SK-N-SH treated with all-trans-retinoic acid at 6 μM for 48 hours (cell line): ENCODE data around the gene TMEM181.

Experiments used
- ARNTL ChIP-seq: fragments of 450-650 bp; formaldehyde crosslinking; IDR thresholded peaks from 2 replicates; pipeline ENCODE4 v1.5.0; 2020; ENCODE audit warnings: low read depth, mild to moderate bottlenecking, moderate library complexity, borderline replicate concordance
- GLIS3 ChIP-seq: fragments of 250-450 bp; sonication (Bioruptor Pico); IDR thresholded peaks from 2 replicates; pipeline ENCODE4 v1.5.0; 2020; ENCODE audit warnings: mild to moderate bottlenecking, moderate library complexity
- PPARA ChIP-seq: fragments of 250-450 bp; sonication (Bioruptor Pico); IDR thresholded peaks from 2 replicates; pipeline ENCODE4 v1.5.0; 2020; ENCODE audit warnings: mild to moderate bottlenecking, borderline replicate concordance
- TCF4 ChIP-seq: fragments of 250-450 bp; sonication (Bioruptor Pico); IDR thresholded peaks from 2 replicates; pipeline ENCODE4 v1.8.0; 2021; ENCODE audit warnings: mild to moderate bottlenecking, moderate library complexity, borderline replicate concordance
- ZC3H10 ChIP-seq: fragments of 250-450 bp; sonication (Bioruptor Pico); IDR thresholded peaks from 2 replicates; pipeline ENCODE4 v1.5.1; 2021; ENCODE audit warnings: mild to moderate bottlenecking, moderate library complexity
- ZFP30 ChIP-seq: fragments of 450-650 bp; formaldehyde crosslinking; IDR thresholded peaks from 2 replicates; pipeline ENCODE4 v1.5.0; 2022; ENCODE audit warnings: mild to moderate bottlenecking, moderate library complexity
- ZNF8 ChIP-seq: fragments of 450-650 bp; formaldehyde crosslinking; IDR thresholded peaks from 2 replicates; pipeline ENCODE4 v1.5.0; 2020; ENCODE audit warnings: mild to moderate bottlenecking, moderate library complexity
- TF ChIP-seq, protein P1 (sequence below): fragments of 250-450 bp; sonication (Bioruptor Pico); IDR thresholded peaks from 2 replicates; pipeline ENCODE4 v1.5.1; 2021; ENCODE audit warnings: mild to moderate bottlenecking, moderate library complexity
- TF ChIP-seq, protein P2 (sequence below): fragments of 250-450 bp; sonication (Bioruptor Pico); IDR thresholded peaks from 2 replicates; pipeline ENCODE4 v1.5.1; 2020; ENCODE audit warnings: low read depth, mild to moderate bottlenecking, moderate library complexity
- TF ChIP-seq, protein P3 (sequence below): fragments of 250-450 bp; sonication (Bioruptor Pico); IDR thresholded peaks from 2 replicates; pipeline ENCODE4 v1.8.0; 2020; ENCODE audit warnings: mild to moderate bottlenecking, moderate library complexity, borderline replicate concordance
- TF ChIP-seq, protein P4 (sequence below): fragments of 250-450 bp; sonication (Bioruptor Pico); IDR thresholded peaks from 2 replicates; pipeline ENCODE4 v1.5.0; 2020; ENCODE audit warnings: mild to moderate bottlenecking, moderate library complexity

DNA sequence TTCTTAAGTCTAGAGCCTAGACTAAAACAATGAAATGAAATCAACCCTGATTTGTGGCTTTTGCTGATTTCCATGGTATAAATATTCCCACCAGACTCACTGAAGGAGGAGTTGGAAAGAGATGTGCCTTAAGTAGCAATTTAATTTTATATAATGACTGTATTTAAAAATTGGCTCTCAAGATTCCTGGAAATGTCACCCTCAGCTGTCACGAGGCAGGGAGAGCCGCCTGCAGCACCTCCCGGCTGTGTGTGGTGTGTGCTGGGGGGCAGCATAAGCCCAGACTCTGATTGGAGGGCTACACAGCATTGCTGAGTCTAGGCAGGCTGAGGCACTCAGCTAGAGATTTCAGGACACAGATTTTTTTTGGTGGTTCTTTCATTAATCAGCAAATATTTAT, 40.6 kb upstream of the TMEM181 start:
- no peak for TF ChIP-seq GLIS3
- no peak for TF ChIP-seq ZC3H10
- no peak for TF ChIP-seq ARNTL
- no peak for TF ChIP-seq ZNF8 (CRISPR knock-in tag)
- TF ChIP-seq TCF4 (CRISPR knock-in tag): no peak
- TF ChIP-seq, protein P1, sequence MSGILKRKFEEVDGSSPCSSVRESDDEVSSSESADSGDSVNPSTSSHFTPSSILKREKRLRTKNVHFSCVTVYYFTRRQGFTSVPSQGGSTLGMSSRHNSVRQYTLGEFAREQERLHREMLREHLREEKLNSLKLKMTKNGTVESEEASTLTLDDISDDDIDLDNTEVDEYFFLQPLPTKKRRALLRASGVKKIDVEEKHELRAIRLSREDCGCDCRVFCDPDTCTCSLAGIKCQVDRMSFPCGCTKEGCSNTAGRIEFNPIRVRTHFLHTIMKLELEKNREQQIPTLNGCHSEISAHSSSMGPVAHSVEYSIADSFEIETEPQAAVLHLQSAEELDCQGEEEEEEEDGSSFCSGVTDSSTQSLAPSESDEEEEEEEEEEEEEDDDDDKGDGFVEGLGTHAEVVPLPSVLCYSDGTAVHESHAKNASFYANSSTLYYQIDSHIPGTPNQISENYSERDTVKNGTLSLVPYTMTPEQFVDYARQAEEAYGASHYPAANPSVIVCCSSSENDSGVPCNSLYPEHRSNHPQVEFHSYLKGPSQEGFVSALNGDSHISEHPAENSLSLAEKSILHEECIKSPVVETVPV (CRISPR knock-in tag): no peak
- no peak for TF ChIP-seq PPARA (CRISPR knock-in tag)
- TF ChIP-seq, protein P2, sequence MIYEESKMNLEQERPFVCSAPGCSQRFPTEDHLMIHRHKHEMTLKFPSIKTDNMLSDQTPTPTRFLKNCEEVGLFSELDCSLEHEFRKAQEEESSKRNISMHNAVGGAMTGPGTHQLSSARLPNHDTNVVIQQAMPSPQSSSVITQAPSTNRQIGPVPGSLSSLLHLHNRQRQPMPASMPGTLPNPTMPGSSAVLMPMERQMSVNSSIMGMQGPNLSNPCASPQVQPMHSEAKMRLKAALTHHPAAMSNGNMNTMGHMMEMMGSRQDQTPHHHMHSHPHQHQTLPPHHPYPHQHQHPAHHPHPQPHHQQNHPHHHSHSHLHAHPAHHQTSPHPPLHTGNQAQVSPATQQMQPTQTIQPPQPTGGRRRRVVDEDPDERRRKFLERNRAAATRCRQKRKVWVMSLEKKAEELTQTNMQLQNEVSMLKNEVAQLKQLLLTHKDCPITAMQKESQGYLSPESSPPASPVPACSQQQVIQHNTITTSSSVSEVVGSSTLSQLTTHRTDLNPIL (CRISPR knock-in tag): no peak
- TF ChIP-seq, protein P3, sequence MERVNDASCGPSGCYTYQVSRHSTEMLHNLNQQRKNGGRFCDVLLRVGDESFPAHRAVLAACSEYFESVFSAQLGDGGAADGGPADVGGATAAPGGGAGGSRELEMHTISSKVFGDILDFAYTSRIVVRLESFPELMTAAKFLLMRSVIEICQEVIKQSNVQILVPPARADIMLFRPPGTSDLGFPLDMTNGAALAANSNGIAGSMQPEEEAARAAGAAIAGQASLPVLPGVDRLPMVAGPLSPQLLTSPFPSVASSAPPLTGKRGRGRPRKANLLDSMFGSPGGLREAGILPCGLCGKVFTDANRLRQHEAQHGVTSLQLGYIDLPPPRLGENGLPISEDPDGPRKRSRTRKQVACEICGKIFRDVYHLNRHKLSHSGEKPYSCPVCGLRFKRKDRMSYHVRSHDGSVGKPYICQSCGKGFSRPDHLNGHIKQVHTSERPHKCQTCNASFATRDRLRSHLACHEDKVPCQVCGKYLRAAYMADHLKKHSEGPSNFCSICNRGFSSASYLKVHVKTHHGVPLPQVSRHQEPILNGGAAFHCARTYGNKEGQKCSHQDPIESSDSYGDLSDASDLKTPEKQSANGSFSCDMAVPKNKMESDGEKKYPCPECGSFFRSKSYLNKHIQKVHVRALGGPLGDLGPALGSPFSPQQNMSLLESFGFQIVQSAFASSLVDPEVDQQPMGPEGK (CRISPR knock-in tag): no peak
- no peak for TF ChIP-seq ZFP30
- TF ChIP-seq, protein P4, sequence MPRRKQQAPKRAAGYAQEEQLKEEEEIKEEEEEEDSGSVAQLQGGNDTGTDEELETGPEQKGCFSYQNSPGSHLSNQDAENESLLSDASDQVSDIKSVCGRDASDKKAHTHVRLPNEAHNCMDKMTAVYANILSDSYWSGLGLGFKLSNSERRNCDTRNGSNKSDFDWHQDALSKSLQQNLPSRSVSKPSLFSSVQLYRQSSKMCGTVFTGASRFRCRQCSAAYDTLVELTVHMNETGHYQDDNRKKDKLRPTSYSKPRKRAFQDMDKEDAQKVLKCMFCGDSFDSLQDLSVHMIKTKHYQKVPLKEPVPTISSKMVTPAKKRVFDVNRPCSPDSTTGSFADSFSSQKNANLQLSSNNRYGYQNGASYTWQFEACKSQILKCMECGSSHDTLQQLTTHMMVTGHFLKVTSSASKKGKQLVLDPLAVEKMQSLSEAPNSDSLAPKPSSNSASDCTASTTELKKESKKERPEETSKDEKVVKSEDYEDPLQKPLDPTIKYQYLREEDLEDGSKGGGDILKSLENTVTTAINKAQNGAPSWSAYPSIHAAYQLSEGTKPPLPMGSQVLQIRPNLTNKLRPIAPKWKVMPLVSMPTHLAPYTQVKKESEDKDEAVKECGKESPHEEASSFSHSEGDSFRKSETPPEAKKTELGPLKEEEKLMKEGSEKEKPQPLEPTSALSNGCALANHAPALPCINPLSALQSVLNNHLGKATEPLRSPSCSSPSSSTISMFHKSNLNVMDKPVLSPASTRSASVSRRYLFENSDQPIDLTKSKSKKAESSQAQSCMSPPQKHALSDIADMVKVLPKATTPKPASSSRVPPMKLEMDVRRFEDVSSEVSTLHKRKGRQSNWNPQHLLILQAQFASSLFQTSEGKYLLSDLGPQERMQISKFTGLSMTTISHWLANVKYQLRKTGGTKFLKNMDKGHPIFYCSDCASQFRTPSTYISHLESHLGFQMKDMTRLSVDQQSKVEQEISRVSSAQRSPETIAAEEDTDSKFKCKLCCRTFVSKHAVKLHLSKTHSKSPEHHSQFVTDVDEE: no peak
